Endodermal cell (in vitro differentiated cells): ENCODE data around the gene MAGEC3. TPM values are rescaled to one million over a fixed set of nuclear protein-coding genes. Genes with fewer than 3 reads are reported as not detected.

Experiments used
- DNase-seq: peaks from one replicate; pipeline ENCODE4 v3.0.0-alpha.2; 2017
- H3K27ac ChIP-seq: 2 replicates; pipeline ENCODE4 v1.5.1; 2013; ENCODE audit warnings: mild to moderate bottlenecking, low read depth, low read length, moderate library complexity
- H3K27me3 ChIP-seq: 2 replicates; pipeline ENCODE4 v1.6.1; 2013; ENCODE audit warnings: mild to moderate bottlenecking, low read length, moderate library complexity; ENCODE audit not compliant: insufficient read depth, control insufficient read depth, poor library complexity, severe bottlenecking
- H3K36me3 ChIP-seq: 2 replicates; pipeline ENCODE4 v1.7.0; 2013; ENCODE audit warnings: mild to moderate bottlenecking, low read length, moderate library complexity; ENCODE audit not compliant: control insufficient read depth, insufficient read depth
- H3K4me1 ChIP-seq: one replicate; pipeline ENCODE4 v1.7.0; 2013; ENCODE audit warnings: low read length; ENCODE audit not compliant: control insufficient read depth, insufficient read depth
- H3K4me3 ChIP-seq: 2 replicates; pipeline ENCODE4 v1.5.1; 2013; ENCODE audit warnings: mild to moderate bottlenecking, low read length, moderate library complexity
- H3K9ac ChIP-seq: 2 replicates; pipeline ENCODE4 v1.6.1; 2013; ENCODE audit warnings: mild to moderate bottlenecking, low read length, moderate library complexity; ENCODE audit not compliant: poor library complexity, severe bottlenecking; ENCODE audit errors: extremely low read depth
- H3K9me3 ChIP-seq: 2 replicates; pipeline ENCODE4 v1.6.1; 2013; ENCODE audit warnings: mild to moderate bottlenecking, low read length, moderate library complexity; ENCODE audit not compliant: control insufficient read depth
- H3K27ac Mint-ChIP-seq: 2 replicates; pipeline ENCODE4 v1.8.0; 2020; ENCODE audit warnings: mixed read lengths
- H3K27me3 Mint-ChIP-seq: 2 replicates; pipeline ENCODE4 v1.8.0; 2021; ENCODE audit warnings: mild to moderate bottlenecking, mixed read lengths; ENCODE audit not compliant: insufficient read depth
- H3K36me3 Mint-ChIP-seq: 2 replicates; pipeline ENCODE4 v1.8.0; 2020; ENCODE audit warnings: low read depth, mixed read lengths
- H3K4me1 Mint-ChIP-seq: 2 replicates; pipeline ENCODE4 v1.8.0; 2020; ENCODE audit warnings: mixed read lengths
- H3K4me3 Mint-ChIP-seq: 2 replicates; pipeline ENCODE4 v1.8.0; 2020; ENCODE audit warnings: mild to moderate bottlenecking, moderate library complexity, mixed read lengths
- H3K9me3 Mint-ChIP-seq: 2 replicates; pipeline ENCODE4 v1.8.0; 2020; ENCODE audit warnings: mild to moderate bottlenecking, mixed read lengths
- CTCF ChIP-seq: fragments of 200-600 bp; sonication (generic); conservative IDR thresholded peaks from 2 replicates; pipeline ENCODE4 v1.5.0; 2021; ENCODE audit warnings: antibody characterized with exemption, mild to moderate bottlenecking
- WGBS, 2 experiments: methylation state at CpG; one replicate each; pipeline versions ENCODE4 v1.1.5 to v1.1.7; 2013; ENCODE audit warnings: missing lambda C conversion rate in 2 of 2, mixed read lengths in 1 of 2; ENCODE audit not compliant: insufficient coverage in 1 of 2, insufficient read length in 1 of 2; 5-methylcytosine and 5-hydroxymethylcytosine counted together
- long read RNA-seq, 4 experiments: library from polyadenylated mRNA in 2 of 4; library from RNA in 1 of 4; library from capped mRNA in 1 of 4; stranded (forward) in 3 of 4; unstranded in 1 of 4; transcript quantifications; one replicate each; pipeline ENCODE4 v2.0.0, GENCODE V29; 2020 to 2021; ENCODE audit warnings: inconsistent platforms in 1 of 4
- polyA plus RNA-seq, 2 experiments: library from polyadenylated mRNA; stranded (reverse); fragments of 50-300 nt; gene quantifications; one replicate each; pipeline ENCODE4 v1.2.3, GENCODE V29; 2013
- total RNA-seq, 2 donors: library from RNA; stranded (reverse); fragmentation: NEBNext Ultra II Directional in 1 of 2; extraction: Animal tissue kit (Norgen Biotek cat#: 25700) in 1 of 2; gene quantifications; 2 replicates in 1 of 2; 3 replicates in 1 of 2; pipeline ENCODE4 v1.2.1, GENCODE V29; 2021

The MAGEC3 gene
- under 1 TPM in 1 of 2 donors, not detected in 1; 0.58 TPM for total RNA-seq
- polyA plus RNA-seq (2013, experiment 1 of 2) = not detected
- polyA plus RNA-seq (2013, experiment 2 of 2) = not detected
- long read RNA-seq, experiment 1 = 0 reads
- long read RNA-seq, experiment 2 = 0 reads
- long read RNA-seq, experiment 3 = 0 reads
- long read RNA-seq, experiment 4 = 0 reads

GRCh38 chrX:141838016-141838415, at the start of gene MAGEC3:
Gene MAGEC3, plus strand, starts transcription at chrX:141838316. Its CDS starts 0 bp downstream, at chrX:141838316.
- H3K4me1 ChIP-seq = no peaks in the 10 kb centered on the region
- no peak within 1 kb of the TSS for H3K4me3 ChIP-seq
- H3K27ac ChIP-seq = no peak within 1 kb of the TSS
- H3K27me3 Mint-ChIP-seq = no peaks in the 10 kb centered on the region
- H3K4me1 Mint-ChIP-seq = no peaks in the 10 kb centered on the region
- H3K9me3 ChIP-seq = no peaks in the 10 kb centered on the region
- WGBS, 2 experiments = 94% methylated on average over 1 of the region's 2 CpGs; no CpG with 5 or more reads in 1 of the 2 experiments
- H3K9ac ChIP-seq = no peak within 1 kb of the TSS
- TF ChIP-seq CTCF = no peak
- H3K36me3 ChIP-seq = no peaks in the 10 kb centered on the region
- H3K27me3 ChIP-seq = no peaks in the 10 kb centered on the region
- H3K4me3 Mint-ChIP-seq = no peak within 1 kb of the TSS
- H3K27ac Mint-ChIP-seq = no peak within 1 kb of the TSS
- no peak for DNase-seq
- peaks cover 45% of the 10 kb centered on the region for H3K9me3 Mint-ChIP-seq
- no peaks in the 10 kb centered on the region for H3K36me3 Mint-ChIP-seq

- Histone ChIP-seq H3K4me1 (no peaks in the 10 kb centered on the region), H3K27me3 (no peaks in the 10 kb centered on the region), H3K9ac (no peak overlapping the region), H3K27ac (no peak overlapping the region), H3K4me3 (no peak overlapping the region), H3K9me3 (no peaks in the 10 kb centered on the region), H3K36me3 (no peaks in the 10 kb centered on the region)
- 97% methylated on average over 2 of the region's 2 CpGs; no CpG with 5 or more reads in 1 of the 2 experiments for WGBS, 2 experiments
- H3K4me1 Mint-ChIP-seq = no peaks in the 10 kb centered on the region
- H3K4me3 Mint-ChIP-seq = no peak overlapping the region
- peaks cover 17% of the 10 kb centered on the region for H3K9me3 Mint-ChIP-seq
- DNase-seq = no peak
- H3K36me3 Mint-ChIP-seq = no peaks in the 10 kb centered on the region
- H3K27me3 Mint-ChIP-seq = no peaks in the 10 kb centered on the region
- TF ChIP-seq CTCF = no peak
- H3K27ac Mint-ChIP-seq = no peak overlapping the region
These were observed 46.3 kb upstream of the MAGEC3 start for GRCh38 chrX:141791856-141792255.

GRCh38 chrX:141811438-141811837, 26.7 kb upstream of the MAGEC3 start:
- H3K27ac Mint-ChIP-seq = no peak overlapping the region
- no peak for DNase-seq
- H3K9ac ChIP-seq = no peak overlapping the region
- H3K36me3 ChIP-seq = no peaks in the 10 kb centered on the region
- H3K9me3 Mint-ChIP-seq = peaks cover 58% of the 10 kb centered on the region
- no peaks in the 10 kb centered on the region for H3K4me1 ChIP-seq
- no peaks in the 10 kb centered on the region for H3K27me3 Mint-ChIP-seq
- H3K27ac ChIP-seq = no peak overlapping the region
- no peak overlapping the region for H3K4me3 ChIP-seq
- WGBS, 2 experiments = no CpG with 5 or more reads among the region's 1 CpG
- no peaks in the 10 kb centered on the region for H3K36me3 Mint-ChIP-seq
- no peak for TF ChIP-seq CTCF
- H3K9me3 ChIP-seq = no peaks in the 10 kb centered on the region
- no peaks in the 10 kb centered on the region for H3K27me3 ChIP-seq
- peaks cover 6% of the 10 kb centered on the region for H3K4me1 Mint-ChIP-seq
- no peak overlapping the region for H3K4me3 Mint-ChIP-seq
